Activated T-cell treated with anti-CD3 and anti-CD28 coated beads, Interleukin-2, amount 50 U/mL, for 4 hours (primary cell): Measurements from ENCODE around the gene GRK4. TPM values are rescaled to one million over a fixed set of nuclear protein-coding genes. Genes with fewer than 3 reads are reported as not detected.
A peak's percentile ranks its signal among the peaks of the same experiment; 100 is the strongest.

ENCODE experiments used
- ATAC-seq, 2 donors: fragments of 200-7000 bp; cut with Tn5 transposase; one replicate each; pipeline ENCODE4 v1.10.0; 2021
- DNase-seq: peaks from one replicate; pipeline ENCODE4 v3.0.0-alpha.2; 2020
- H3K27me3 Mint-ChIP-seq: one replicate; pipeline ENCODE4 v1.8.0; 2021; ENCODE audit warnings: low read depth, mixed read lengths
- H3K36me3 Mint-ChIP-seq: one replicate; pipeline ENCODE4 v1.8.0; 2022; ENCODE audit warnings: mixed read lengths; ENCODE audit not compliant: insufficient read depth
- H3K4me1 Mint-ChIP-seq: one replicate; pipeline ENCODE4 v1.8.0; 2021; ENCODE audit warnings: low read depth, mixed read lengths
- H3K4me3 Mint-ChIP-seq: one replicate; pipeline ENCODE4 v1.8.0; 2021; ENCODE audit warnings: mild to moderate bottlenecking, moderate library complexity, mixed read lengths
- H3K9me3 Mint-ChIP-seq: one replicate; pipeline ENCODE4 v1.8.0; 2021; ENCODE audit warnings: mixed read lengths
- total RNA-seq, 3 donors: library from RNA; stranded (reverse); gene quantifications; one replicate each; pipeline ENCODE4 v1.2.1, GENCODE V29; 2021

Gene GRK4
- total RNA-seq, 3 donors from 2014 or later = 2.7 to 3.0 (median 2.9) TPM

- no peaks in the 10 kb centered on the region for H3K9me3 Mint-ChIP-seq
- DNase-seq (peak; percentile 17), ATAC-seq (peak; percentile 55 to 57)
- H3K36me3 Mint-ChIP-seq = no peaks in the 10 kb centered on the region
- peaks cover 20% of the 10 kb centered on the region for H3K4me1 Mint-ChIP-seq
- peak overlapping the region; percentile 24 for H3K4me3 Mint-ChIP-seq
- H3K27me3 Mint-ChIP-seq = no peaks in the 10 kb centered on the region
Measured at GRCh38 chr4:3073158-3074077, 110.0 kb downstream of the GRK4 start.

- ATAC-seq (peak; percentile 91 to 92), DNase-seq (peak; percentile 98)
- Mint-ChIP-seq H3K9me3 (no peaks in the 10 kb centered on the region), H3K27me3 (no peaks in the 10 kb centered on the region), H3K4me3 (peak within 1 kb of the TSS; percentile 89), H3K36me3 (peaks cover 4% of the 10 kb centered on the region), H3K4me1 (peaks cover 23% of the 10 kb centered on the region)
Measured at GRCh38 chr4:3074078-3074845, 110.9 kb downstream of the GRK4 start, which contains the start of the genes HTT and HTT-AS. Gene HTT (plus strand): TSS chr4:3074681. CDS start chr4:3074826, 145 bp downstream. Gene HTT-AS (minus strand): TSS chr4:3074538.

GRCh38 chr4:3074846-3075651 is 111.7 kb downstream of the GRK4 start:
- peaks cover 9% of the 10 kb centered on the region for H3K36me3 Mint-ChIP-seq
- H3K4me1 Mint-ChIP-seq = peaks cover 28% of the 10 kb centered on the region
- no peaks in the 10 kb centered on the region for H3K9me3 Mint-ChIP-seq
- peak overlapping the region; percentile 89 for H3K4me3 Mint-ChIP-seq
- H3K27me3 Mint-ChIP-seq = no peaks in the 10 kb centered on the region
- ATAC-seq = peak; percentile 7 to 19
- peak; percentile 37 for DNase-seq

GRCh38 chr4:3075652-3075981 is 112.2 kb downstream of the GRK4 start:
- H3K4me1 Mint-ChIP-seq = peaks cover 32% of the 10 kb centered on the region
- peak overlapping the region; percentile 89 for H3K4me3 Mint-ChIP-seq
- no peaks in the 10 kb centered on the region for H3K27me3 Mint-ChIP-seq
- H3K9me3 Mint-ChIP-seq = no peaks in the 10 kb centered on the region
- DNase-seq (no peak), ATAC-seq (no peak)
- H3K36me3 Mint-ChIP-seq = peaks cover 9% of the 10 kb centered on the region

- peaks cover 47% of the 10 kb centered on the region for H3K4me1 Mint-ChIP-seq
- no peak overlapping the region for H3K4me3 Mint-ChIP-seq
- DNase-seq = no peak
Measured at GRCh38 chr4:3077796-3078195, 114.4 kb downstream of the GRK4 start.

GRCh38 chr4:3079694-3080123 is 116.3 kb downstream of the GRK4 start:
- H3K27me3 Mint-ChIP-seq = no peaks in the 10 kb centered on the region
- peaks cover 57% of the 10 kb centered on the region for H3K4me1 Mint-ChIP-seq
- H3K4me3 Mint-ChIP-seq = peak overlapping the region; percentile 11
- H3K36me3 Mint-ChIP-seq = peaks cover 12% of the 10 kb centered on the region
- ATAC-seq = no peak
- DNase-seq = no peak
- no peaks in the 10 kb centered on the region for H3K9me3 Mint-ChIP-seq

More at GRCh38 chr4:3077796-3078195, 114.4 kb downstream of the GRK4 start:
- ATAC-seq = no peak
- no peaks in the 10 kb centered on the region for H3K27me3 Mint-ChIP-seq
- H3K9me3 Mint-ChIP-seq = no peaks in the 10 kb centered on the region
- H3K36me3 Mint-ChIP-seq = peaks cover 9% of the 10 kb centered on the region

- no peaks in the 10 kb centered on the region for H3K9me3 Mint-ChIP-seq
- no peak overlapping the region for H3K4me3 Mint-ChIP-seq
- peaks cover 56% of the 10 kb centered on the region for H3K4me1 Mint-ChIP-seq
- no peak for ATAC-seq
- DNase-seq = no peak
- H3K27me3 Mint-ChIP-seq = no peaks in the 10 kb centered on the region
- peaks cover 21% of the 10 kb centered on the region for H3K36me3 Mint-ChIP-seq
Measured at GRCh38 chr4:3082925-3083515, 119.6 kb downstream of the GRK4 start.

GRCh38 chr4:3083732-3084131 is 120.4 kb downstream of the GRK4 start:
- Mint-ChIP-seq H3K4me1 (peaks cover 54% of the 10 kb centered on the region), H3K27me3 (no peaks in the 10 kb centered on the region), H3K9me3 (no peaks in the 10 kb centered on the region), H3K36me3 (peaks cover 25% of the 10 kb centered on the region), H3K4me3 (no peak overlapping the region)
- DNase-seq (no peak), ATAC-seq (no peak)

- DNase-seq (no peak), ATAC-seq (peak; percentile 6 to 9)
- Mint-ChIP-seq H3K9me3 (no peaks in the 10 kb centered on the region), H3K4me1 (peaks cover 44% of the 10 kb centered on the region), H3K4me3 (peak overlapping the region; percentile 19), H3K27me3 (no peaks in the 10 kb centered on the region), H3K36me3 (peaks cover 23% of the 10 kb centered on the region)
Measured at GRCh38 chr4:3085948-3086670, 122.7 kb downstream of the GRK4 start.

- no peaks in the 10 kb centered on the region for H3K27me3 Mint-ChIP-seq
- DNase-seq (no peak), ATAC-seq (no peak)
- H3K36me3 Mint-ChIP-seq = peaks cover 23% of the 10 kb centered on the region
- peaks cover 42% of the 10 kb centered on the region for H3K4me1 Mint-ChIP-seq
- H3K4me3 Mint-ChIP-seq = no peak overlapping the region
- no peaks in the 10 kb centered on the region for H3K9me3 Mint-ChIP-seq
Measured at GRCh38 chr4:3087115-3087797, 123.9 kb downstream of the GRK4 start.
